ENCODE measurements around the gene WNT5A. TPM values are rescaled to one million over a fixed set of nuclear protein-coding genes. Genes with fewer than 3 reads are reported as not detected.

Gene WNT5A
- polyA plus RNA-seq, 1 donor = 42.5 TPM

- DNase-seq = no peak
These were observed 4.5 kb downstream of the WNT5A start for GRCh38 chr3:55482496-55483195.

GRCh38 chr3:55481744-55482495 lies 5.2 kb downstream of the WNT5A start:
- DNase-seq = no peak

- DNase-seq = no peak
These were observed 6.0 kb downstream of the WNT5A start for GRCh38 chr3:55480911-55481743.

- no peak for DNase-seq
These were observed 9.5 kb downstream of the WNT5A start for GRCh38 chr3:55477306-55478303.

- DNase-seq = no peak
These were observed 10.6 kb downstream of the WNT5A start for GRCh38 chr3:55476515-55476914.

- DNase-seq = no peak
These were observed 12.9 kb downstream of the WNT5A start for GRCh38 chr3:55474213-55474632.

GRCh38 chr3:55473788-55474187 lies 13.3 kb downstream of the WNT5A start:
- DNase-seq = no peak

- no peak for DNase-seq
These were observed 15.4 kb downstream of the WNT5A start for GRCh38 chr3:55471522-55472280.

GRCh38 chr3:55471084-55471483 lies 16.0 kb downstream of the WNT5A start:
- no peak for DNase-seq

- DNase-seq = no peak
These were observed 17.1 kb downstream of the WNT5A start for GRCh38 chr3:55469957-55470526.

GRCh38 chr3:55468251-55468650 lies 18.9 kb downstream of the WNT5A start:
- DNase-seq = no peak

GRCh38 chr3:55467099-55467498 lies 20.0 kb downstream of the WNT5A start:
- DNase-seq = no peak

- no peak for DNase-seq
These were observed 20.6 kb downstream of the WNT5A start for GRCh38 chr3:55466526-55466925.

GRCh38 chr3:55461896-55462295 lies 25.2 kb downstream of the WNT5A start:
- DNase-seq = no peak

GRCh38 chr3:55459838-55460237 lies 27.3 kb downstream of the WNT5A start:
- no peak for DNase-seq

GRCh38 chr3:55458181-55458790 lies 28.8 kb downstream of the WNT5A start:
- DNase-seq = no peak

- DNase-seq = no peak
These were observed 31.2 kb downstream of the WNT5A start for GRCh38 chr3:55455915-55456314.

GRCh38 chr3:55454611-55455010 lies 32.5 kb downstream of the WNT5A start:
- DNase-seq = no peak

- no peak for DNase-seq
These were observed 33.1 kb downstream of the WNT5A start for GRCh38 chr3:55453886-55454496.

Measured in left kidney (tissue), 2 donors.